ENCODE measurements around the gene SCYGR8. TPM values are rescaled to one million over a fixed set of nuclear protein-coding genes. Genes with fewer than 3 reads are reported as not detected.
"Not testable (repeated sequence)": the region's sequence is repeated elsewhere in the genome, so short reads cannot be mapped to it uniquely, and the experiment has no call there.

SCYGR8 gene
- total RNA-seq, 1 experiment from 2014 or later, result not detected

- Histone ChIP-seq H3K4me1 (ENCODE audit: insufficient read depth, low read length, poor library complexity, severe bottlenecking) (no peaks in the 10 kb centered on the region), H3K27me3 (replicated peaks; ENCODE audit: insufficient read depth, low read depth, low read length, poor library complexity) (no peaks in the 10 kb centered on the region), H3K27ac (ENCODE audit: low read depth, low read length, poor library complexity, severe bottlenecking) (no peak overlapping the region), H3K36me3 (ENCODE audit: insufficient read depth, low read length, poor library complexity, severe bottlenecking) (no peaks in the 10 kb centered on the region), H3K9me3 (ENCODE audit: low read depth, low read length, poor library complexity, severe bottlenecking) (no peaks in the 10 kb centered on the region), H3K4me3 (ENCODE audit: low read depth, low read length, poor library complexity, severe bottlenecking) (no peak overlapping the region)
- TF ChIP-seq CTCF (conservative IDR thresholded peaks at IDR 0.05; ENCODE audit: low read depth, low read length), result no peak
- no peak for TF ChIP-seq EZH2 (IDR thresholded peaks at IDR 0.05; ENCODE audit: borderline replicate concordance, low read depth, low read length, poor library complexity, severe bottlenecking)
- ChIA-PET POLR2A (ENCODE audit: low non-redundant PET) (interaction anchor here (0.6 kb wide), 1 partner anchor 70 kb away, joined by 3 read pairs; no protein-coding TSS in a partner anchor), CTCF (no interaction called here)
- intact Hi-C loops (cut with micrococcal nuclease; ENCODE audit: unreplicated experiment), result no loop called here
- peak; percentile 12 for DNase-seq (ENCODE audit: low spot score)
- BruUV-seq (replicated peaks), result no TSS peak
These were observed 25.0 kb upstream of the SCYGR8 start for GRCh38 chr2:227720680-227721079.

GRCh38 chr2:227722821-227723220 is 22.9 kb upstream of the SCYGR8 start:
- H3K27ac ChIP-seq (ENCODE audit: low read depth, low read length, poor library complexity, severe bottlenecking); POLR2A ChIA-PET (ENCODE audit: low non-redundant PET); BruUV-seq (replicated peaks); H3K4me3 ChIP-seq (ENCODE audit: low read depth, low read length, poor library complexity, severe bottlenecking); DNase-seq (ENCODE audit: low spot score); intact Hi-C loops (cut with micrococcal nuclease; ENCODE audit: unreplicated experiment); H3K9me3 ChIP-seq (ENCODE audit: low read depth, low read length, poor library complexity, severe bottlenecking); H3K4me1 ChIP-seq (ENCODE audit: insufficient read depth, low read length, poor library complexity, severe bottlenecking); H3K36me3 ChIP-seq (ENCODE audit: insufficient read depth, low read length, poor library complexity, severe bottlenecking); CTCF ChIA-PET; H3K27me3 ChIP-seq (replicated peaks; ENCODE audit: insufficient read depth, low read depth, low read length, poor library complexity): not testable (repeated sequence)

GRCh38 chr2:227724394-227725039 is 21.2 kb upstream of the SCYGR8 start, which contains the start of gene SCYGR6:
Gene SCYGR6, minus strand, starts transcription at chr2:227724757. Its CDS starts 0 bp downstream, at chr2:227724757.
- TF ChIP-seq EZH2 (IDR thresholded peaks at IDR 0.05; ENCODE audit: borderline replicate concordance, low read depth, low read length, poor library complexity, severe bottlenecking), result no peak
- no peak for TF ChIP-seq CTCF (conservative IDR thresholded peaks at IDR 0.05; ENCODE audit: low read depth, low read length)
- CTCF ChIA-PET, result no interaction called here
- no peak for DNase-seq (ENCODE audit: low spot score)
- Histone ChIP-seq H3K4me3 (ENCODE audit: low read depth, low read length, poor library complexity, severe bottlenecking) (no peak within 1 kb of the TSS), H3K36me3 (ENCODE audit: insufficient read depth, low read length, poor library complexity, severe bottlenecking) (no peaks in the 10 kb centered on the region), H3K27ac (ENCODE audit: low read depth, low read length, poor library complexity, severe bottlenecking) (no peak within 1 kb of the TSS), H3K4me1 (ENCODE audit: insufficient read depth, low read length, poor library complexity, severe bottlenecking) (no peaks in the 10 kb centered on the region), H3K27me3 (replicated peaks; ENCODE audit: insufficient read depth, low read depth, low read length, poor library complexity) (no peaks in the 10 kb centered on the region), H3K9me3 (ENCODE audit: low read depth, low read length, poor library complexity, severe bottlenecking) (no peaks in the 10 kb centered on the region)
- POLR2A ChIA-PET (ENCODE audit: low non-redundant PET), result interaction anchor here (0.6 kb wide), 1 partner anchor 138 kb away, joined by 3 read pairs; no protein-coding TSS in a partner anchor
- BruUV-seq (replicated peaks), result no TSS peak
- intact Hi-C loops (cut with micrococcal nuclease; ENCODE audit: unreplicated experiment), result no loop called here

GRCh38 chr2:227728035-227728434 is 17.7 kb upstream of the SCYGR8 start, which contains the start of gene SCYGR7:
Gene SCYGR7, plus strand, starts transcription at chr2:227728335. Its CDS starts 0 bp downstream, at chr2:227728335.
- Histone ChIP-seq H3K27ac (ENCODE audit: low read depth, low read length, poor library complexity, severe bottlenecking) (no peak within 1 kb of the TSS), H3K9me3 (ENCODE audit: low read depth, low read length, poor library complexity, severe bottlenecking) (no peaks in the 10 kb centered on the region), H3K27me3 (replicated peaks; ENCODE audit: insufficient read depth, low read depth, low read length, poor library complexity) (no peaks in the 10 kb centered on the region), H3K4me1 (ENCODE audit: insufficient read depth, low read length, poor library complexity, severe bottlenecking) (no peaks in the 10 kb centered on the region), H3K4me3 (ENCODE audit: low read depth, low read length, poor library complexity, severe bottlenecking) (no peak within 1 kb of the TSS), H3K36me3 (ENCODE audit: insufficient read depth, low read length, poor library complexity, severe bottlenecking) (no peaks in the 10 kb centered on the region)
- BruUV-seq (replicated peaks), result no TSS peak
- CTCF ChIA-PET, result no interaction called here
- intact Hi-C loops (cut with micrococcal nuclease; ENCODE audit: unreplicated experiment), result no loop called here
- no peak for DNase-seq (ENCODE audit: low spot score)
- POLR2A ChIA-PET (ENCODE audit: low non-redundant PET), result no interaction called here
- no peak for TF ChIP-seq EZH2 (IDR thresholded peaks at IDR 0.05; ENCODE audit: borderline replicate concordance, low read depth, low read length, poor library complexity, severe bottlenecking)
